Neural progenitor cell (in vitro differentiated cells): ENCODE measurements around the gene MGRN1. TPM values are rescaled to one million over a fixed set of nuclear protein-coding genes. Genes with fewer than 3 reads are reported as not detected.

Experiments
- DNase-seq: peaks from one replicate; pipeline ENCODE4 v3.0.0-alpha.2; 2016; ENCODE audit warnings: low spot score
- H2AFZ ChIP-seq: fragments of 200-600 bp; sonication (generic); replicated peaks from 2 replicates; pipeline ENCODE4 v1.6.1; 2016; ENCODE audit warnings: antibody characterized with exemption
- H3F3A ChIP-seq: fragments of 200-600 bp; sonication (generic); 2 replicates; pipeline ENCODE4 v1.6.1; 2016; ENCODE audit warnings: antibody characterized with exemption, low read depth
- H3K27ac ChIP-seq: fragments of 200-600 bp; sonication (generic); 2 replicates; pipeline ENCODE4 v1.5.1; 2016; ENCODE audit warnings: mild to moderate bottlenecking
- H3K27me3 ChIP-seq: fragments of 200-600 bp; sonication (generic); 2 replicates; pipeline ENCODE4 v1.6.1; 2016; ENCODE audit warnings: mild to moderate bottlenecking, moderate library complexity
- H3K36me3 ChIP-seq: fragments of 200-600 bp; sonication (generic); 2 replicates; pipeline ENCODE4 v1.5.1; 2016
- H3K4me1 ChIP-seq: fragments of 200-600 bp; sonication (generic); 2 replicates; pipeline ENCODE4 v1.6.1; 2016; ENCODE audit warnings: mixed run types
- H3K4me2 ChIP-seq: fragments of 200-600 bp; sonication (generic); 2 replicates; pipeline ENCODE4 v1.6.1; 2016
- H3K4me3 ChIP-seq: fragments of 200-600 bp; sonication (generic); 2 replicates; pipeline ENCODE4 v1.5.1; 2016
- H3K79me2 ChIP-seq: fragments of 200-600 bp; sonication (generic); 2 replicates; pipeline ENCODE4 v1.6.1; 2016; ENCODE audit warnings: low read depth
- H3K9ac ChIP-seq: fragments of 200-600 bp; sonication (generic); 2 replicates; pipeline ENCODE4 v1.6.1; 2016
- H3K9me3 ChIP-seq: fragments of 200-600 bp; sonication (generic); 2 replicates; pipeline ENCODE4 v1.5.1; 2016; ENCODE audit warnings: low read depth
- H4K20me1 ChIP-seq: fragments of 200-600 bp; sonication (generic); 2 replicates; pipeline ENCODE4 v1.6.1; 2016; ENCODE audit warnings: low read depth
- H3K27ac Mint-ChIP-seq: 3 replicates; pipeline ENCODE4 v1.8.0; 2021; ENCODE audit warnings: mixed read lengths
- H3K27me3 Mint-ChIP-seq: 2 replicates; pipeline ENCODE4 v1.8.0; 2022; ENCODE audit warnings: low read depth, mild to moderate bottlenecking, inconsistent platforms, moderate library complexity, mixed read lengths; ENCODE audit not compliant: insufficient read depth
- H3K36me3 Mint-ChIP-seq: 3 replicates; pipeline ENCODE4 v1.8.0; 2021; ENCODE audit warnings: mixed read lengths
- H3K4me1 Mint-ChIP-seq: 3 replicates; pipeline ENCODE4 v1.8.0; 2021; ENCODE audit warnings: mixed read lengths
- H3K4me3 Mint-ChIP-seq: 3 replicates; pipeline ENCODE4 v1.8.0; 2021; ENCODE audit warnings: mild to moderate bottlenecking, moderate library complexity, mixed read lengths
- H3K9me3 Mint-ChIP-seq: 3 replicates; pipeline ENCODE4 v1.8.0; 2020; ENCODE audit warnings: mixed read lengths
- EZH2 ChIP-seq: fragments of 200-600 bp; sonication (generic); IDR thresholded peaks from 2 replicates; pipeline ENCODE4 v1.6.1; 2017; ENCODE audit warnings: antibody characterized with exemption, mild to moderate bottlenecking, moderate library complexity
- EZH2phosphoT487 ChIP-seq: fragments of 200-600 bp; sonication (generic); IDR thresholded peaks from 2 replicates; pipeline ENCODE4 v1.6.1; 2017; ENCODE audit warnings: antibody characterized with exemption
- total RNA-seq: library from RNA; depleted of rRNA; stranded (reverse); fragments of >200 nt; gene quantifications from 2 replicates; pipeline ENCODE4 v1.2.3, GENCODE V29; 2015; ENCODE audit warnings: low replicate concordance
- TF ChIP-seq, protein P1 (sequence below): fragments of 200-600 bp; sonication (generic); IDR thresholded peaks from 2 replicates; pipeline ENCODE4 v1.5.1; 2017; ENCODE audit warnings: antibody characterized with exemption, mild to moderate bottlenecking

Gene MGRN1
- total RNA-seq, 1 donor from 2014 or later = 17.5 TPM

DNA sequence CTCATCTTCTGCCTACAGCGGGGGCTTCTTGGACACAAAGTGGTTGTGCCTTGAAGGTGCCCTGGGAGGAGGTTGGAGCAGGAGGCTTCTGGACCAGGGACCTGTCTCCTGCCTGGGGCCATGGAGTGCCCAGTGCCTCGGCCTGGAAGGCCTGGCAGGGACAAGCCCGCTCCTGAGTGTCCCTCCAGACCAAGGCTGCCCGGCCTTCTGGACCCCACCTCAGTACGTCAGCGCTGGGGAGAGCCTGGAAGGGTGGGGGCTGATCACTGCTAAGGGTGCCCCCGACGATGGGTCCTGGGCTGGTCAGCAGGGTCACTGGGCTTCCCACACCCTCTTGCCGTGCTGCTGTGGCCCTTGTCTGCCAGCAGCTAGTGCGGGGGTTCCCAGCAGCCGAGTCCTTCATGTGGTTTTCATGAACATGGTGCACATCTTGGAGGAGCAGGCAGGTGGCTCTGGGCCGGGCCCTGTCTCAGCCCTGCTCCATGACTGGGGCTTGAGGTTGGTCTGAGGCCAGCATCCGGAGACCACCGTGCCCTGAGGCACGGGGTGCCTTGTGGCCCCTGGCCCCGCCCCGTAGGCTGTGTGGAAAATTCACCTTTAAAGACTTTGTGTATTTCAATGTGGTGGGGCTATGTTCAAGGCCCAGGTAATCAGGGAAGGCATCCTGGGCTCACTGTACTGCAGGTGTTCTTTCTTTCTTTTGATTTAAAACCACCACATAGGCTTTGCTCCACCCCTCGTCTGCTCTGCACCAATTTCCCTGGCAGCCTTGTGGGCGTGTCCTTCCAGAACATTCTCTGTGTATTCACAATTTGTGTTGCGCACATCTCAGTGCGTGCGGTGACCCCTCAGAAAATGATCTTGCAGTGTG, 22.4 kb downstream of the MGRN1 start:
- Mint-ChIP-seq H3K9me3 (peaks cover 9% of the 10 kb centered on the region), H3K4me1 (no peaks in the 10 kb centered on the region), H3K27me3 (peaks cover 7% of the 10 kb centered on the region), H3K36me3 (peaks cover 21% of the 10 kb centered on the region), H3K27ac (no peak overlapping the region), H3K4me3 (no peak overlapping the region)
- Histone ChIP-seq H2AFZ (no peak overlapping the region), H3K27me3 (no peaks in the 10 kb centered on the region), H3K4me3 (no peak overlapping the region), H3K36me3 (no peaks in the 10 kb centered on the region), H3K27ac (no peak overlapping the region), H3K9me3 (no peaks in the 10 kb centered on the region), H3F3A (peaks cover 2% of the 10 kb centered on the region), H3K79me2 (peaks cover 47% of the 10 kb centered on the region), H4K20me1 (peaks cover 8% of the 10 kb centered on the region), H3K4me1 (no peaks in the 10 kb centered on the region), H3K4me2 (no peak overlapping the region), H3K9ac (no peak overlapping the region)
- TF ChIP-seq, protein P1, sequence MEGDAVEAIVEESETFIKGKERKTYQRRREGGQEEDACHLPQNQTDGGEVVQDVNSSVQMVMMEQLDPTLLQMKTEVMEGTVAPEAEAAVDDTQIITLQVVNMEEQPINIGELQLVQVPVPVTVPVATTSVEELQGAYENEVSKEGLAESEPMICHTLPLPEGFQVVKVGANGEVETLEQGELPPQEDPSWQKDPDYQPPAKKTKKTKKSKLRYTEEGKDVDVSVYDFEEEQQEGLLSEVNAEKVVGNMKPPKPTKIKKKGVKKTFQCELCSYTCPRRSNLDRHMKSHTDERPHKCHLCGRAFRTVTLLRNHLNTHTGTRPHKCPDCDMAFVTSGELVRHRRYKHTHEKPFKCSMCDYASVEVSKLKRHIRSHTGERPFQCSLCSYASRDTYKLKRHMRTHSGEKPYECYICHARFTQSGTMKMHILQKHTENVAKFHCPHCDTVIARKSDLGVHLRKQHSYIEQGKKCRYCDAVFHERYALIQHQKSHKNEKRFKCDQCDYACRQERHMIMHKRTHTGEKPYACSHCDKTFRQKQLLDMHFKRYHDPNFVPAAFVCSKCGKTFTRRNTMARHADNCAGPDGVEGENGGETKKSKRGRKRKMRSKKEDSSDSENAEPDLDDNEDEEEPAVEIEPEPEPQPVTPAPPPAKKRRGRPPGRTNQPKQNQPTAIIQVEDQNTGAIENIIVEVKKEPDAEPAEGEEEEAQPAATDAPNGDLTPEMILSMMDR = no peak
- no peak for TF ChIP-seq EZH2phosphoT487
- TF ChIP-seq EZH2 = no peak
- no peak for DNase-seq

DNA sequence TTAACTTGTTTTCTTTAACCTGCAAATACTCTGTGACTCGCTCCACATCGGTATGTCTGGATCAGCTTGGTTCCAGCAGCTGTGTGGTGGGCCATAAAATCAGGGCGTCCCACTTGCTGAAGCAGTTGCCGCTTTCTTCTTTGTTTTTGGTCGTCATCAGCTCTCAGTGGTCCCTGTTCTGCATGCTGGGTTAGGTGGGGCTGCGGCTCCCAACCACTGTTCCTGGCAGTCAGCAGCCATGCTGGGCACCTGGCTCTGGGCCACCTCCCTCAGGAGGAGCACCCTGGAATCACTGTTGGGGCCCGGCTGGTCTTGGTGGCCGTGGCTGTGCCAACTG, 23.0 kb downstream of the MGRN1 start:
- H3K4me2 ChIP-seq = no peak overlapping the region
- H3K4me1 ChIP-seq = no peaks in the 10 kb centered on the region
- H4K20me1 ChIP-seq = peaks cover 7% of the 10 kb centered on the region
- Mint-ChIP-seq H3K4me1 (no peaks in the 10 kb centered on the region), H3K4me3 (no peak overlapping the region), H3K36me3 (peaks cover 21% of the 10 kb centered on the region), H3K27ac (no peak overlapping the region), H3K9me3 (peaks cover 9% of the 10 kb centered on the region), H3K27me3 (peaks cover 7% of the 10 kb centered on the region)
- H3K9ac ChIP-seq = no peak overlapping the region
- peaks cover 2% of the 10 kb centered on the region for H3F3A ChIP-seq
- no peak overlapping the region for H3K4me3 ChIP-seq
- no peaks in the 10 kb centered on the region for H3K27me3 ChIP-seq
- no peaks in the 10 kb centered on the region for H3K36me3 ChIP-seq
- TF ChIP-seq, protein P1 = no peak
- no peak for TF ChIP-seq EZH2phosphoT487
- TF ChIP-seq EZH2 = no peak
- H3K27ac ChIP-seq = no peak overlapping the region
- no peaks in the 10 kb centered on the region for H3K9me3 ChIP-seq
- no peak for DNase-seq
- peaks cover 42% of the 10 kb centered on the region for H3K79me2 ChIP-seq
- no peak overlapping the region for H2AFZ ChIP-seq

DNA sequence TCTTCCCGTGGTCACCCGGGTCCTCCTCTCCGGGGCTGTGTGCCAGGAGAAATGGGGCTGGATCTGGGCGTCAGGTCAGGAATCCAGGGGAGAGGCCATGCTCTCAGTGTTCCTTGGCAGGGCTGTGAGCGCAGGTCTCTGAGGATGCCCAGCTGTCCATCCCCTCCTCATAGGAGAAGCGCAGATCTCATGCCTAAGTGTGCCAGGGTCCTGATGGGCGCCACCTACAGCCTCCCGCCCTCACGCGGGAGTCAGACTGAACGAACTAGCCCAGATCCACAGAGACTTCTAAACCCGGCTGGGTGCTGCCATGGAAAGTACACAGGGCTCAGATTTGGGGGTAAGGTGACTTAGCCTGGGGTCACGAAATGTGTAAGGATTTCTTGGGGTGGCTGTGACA, 24.3 kb downstream of the MGRN1 start:
- no peak overlapping the region for H3K4me3 Mint-ChIP-seq
- H3K27me3 ChIP-seq = no peaks in the 10 kb centered on the region
- no peak overlapping the region for H2AFZ ChIP-seq
- H3K9me3 ChIP-seq = no peaks in the 10 kb centered on the region
- DNase-seq = no peak
- no peaks in the 10 kb centered on the region for H3K4me1 ChIP-seq
- no peak overlapping the region for H3K27ac ChIP-seq
- H3K36me3 Mint-ChIP-seq = peaks cover 21% of the 10 kb centered on the region
- H3K27me3 Mint-ChIP-seq = peaks cover 7% of the 10 kb centered on the region
- no peaks in the 10 kb centered on the region for H3K4me1 Mint-ChIP-seq
- TF ChIP-seq EZH2 = no peak
- TF ChIP-seq, protein P1 = no peak
- TF ChIP-seq EZH2phosphoT487 = no peak
- H3K4me3 ChIP-seq = no peak overlapping the region
- H3K9me3 Mint-ChIP-seq = peaks cover 9% of the 10 kb centered on the region
- peaks cover 2% of the 10 kb centered on the region for H3F3A ChIP-seq
- H3K79me2 ChIP-seq = peaks cover 29% of the 10 kb centered on the region
- no peak overlapping the region for H3K27ac Mint-ChIP-seq
- H3K36me3 ChIP-seq = no peaks in the 10 kb centered on the region
- no peak overlapping the region for H3K4me2 ChIP-seq
- H4K20me1 ChIP-seq = peaks cover 7% of the 10 kb centered on the region
- H3K9ac ChIP-seq = no peak overlapping the region
